Fibroblast of skin of abdomen (primary cell): ENCODE data around the gene TTLL13.
"Not testable (repeated sequence)": the region's sequence is repeated elsewhere in the genome, so short reads cannot be mapped to it uniquely, and the experiment has no call there.

Experiments
- DNase-seq: peaks from one replicate; pipeline ENCODE4 v3.0.0-alpha.2; 2013

The TTLL13 gene

GRCh38 chr15:90240856-90241255 is 8.5 kb upstream of the TTLL13 start:
- DNase-seq = no peak

- no peak for DNase-seq
Measured at GRCh38 chr15:90241343-90242192, 7.8 kb upstream of the TTLL13 start.

GRCh38 chr15:90243943-90244639 is 5.3 kb upstream of the TTLL13 start:
- DNase-seq = no peak

GRCh38 chr15:90248789-90249202 is 560 bp upstream of the TTLL13 start:
- no peak for DNase-seq

- no peak for DNase-seq
Measured at GRCh38 chr15:90257776-90258175, 8.4 kb downstream of the TTLL13 start.

- no peak for DNase-seq
Measured at GRCh38 chr15:90259524-90259923, 10.2 kb downstream of the TTLL13 start.

- DNase-seq = not testable (repeated sequence)
Measured at GRCh38 chr15:90260731-90261130, 11.4 kb downstream of the TTLL13 start.

- peak; percentile 8 for DNase-seq
Measured at GRCh38 chr15:90261811-90262210, 12.5 kb downstream of the TTLL13 start.

GRCh38 chr15:90262426-90262825 is 13.1 kb downstream of the TTLL13 start:
- DNase-seq = no peak

- DNase-seq = no peak
Measured at GRCh38 chr15:90264671-90265070, 15.3 kb downstream of the TTLL13 start.

- DNase-seq = peak; percentile 89
Measured at GRCh38 chr15:90265271-90266060, 16.1 kb downstream of the TTLL13 start, which contains the start of gene NGRN. Gene NGRN (plus strand): TSS chr15:90265672. CDS start chr15:90265713, 41 bp downstream.

GRCh38 chr15:90266061-90266431 is 16.7 kb downstream of the TTLL13 start:
- peak; percentile 28 for DNase-seq

- peak; percentile 13 for DNase-seq
Measured at GRCh38 chr15:90266485-90266884, 17.1 kb downstream of the TTLL13 start.

- no peak for DNase-seq
Measured at GRCh38 chr15:90268415-90268814, 19.1 kb downstream of the TTLL13 start.

GRCh38 chr15:90270502-90271150 is 21.3 kb downstream of the TTLL13 start:
- DNase-seq = no peak

GRCh38 chr15:90271459-90272166 is 22.3 kb downstream of the TTLL13 start:
- no peak for DNase-seq

- not testable (repeated sequence) for DNase-seq
Measured at GRCh38 chr15:90278467-90278866, 29.1 kb downstream of the TTLL13 start.

- not testable (repeated sequence) for DNase-seq
Measured at GRCh38 chr15:90280743-90281142, 31.4 kb downstream of the TTLL13 start.

GRCh38 chr15:90281637-90282036 is 32.3 kb downstream of the TTLL13 start:
- DNase-seq = not testable (repeated sequence)

- peak; percentile 40 for DNase-seq
Measured at GRCh38 chr15:90286678-90287077, 37.3 kb downstream of the TTLL13 start.

- DNase-seq = no peak
Measured at GRCh38 chr15:90287101-90287500, 37.7 kb downstream of the TTLL13 start.

GRCh38 chr15:90287946-90288345 is 38.6 kb downstream of the TTLL13 start:
- DNase-seq = no peak
